ENCODE data around the gene LRRC72.

DNA sequence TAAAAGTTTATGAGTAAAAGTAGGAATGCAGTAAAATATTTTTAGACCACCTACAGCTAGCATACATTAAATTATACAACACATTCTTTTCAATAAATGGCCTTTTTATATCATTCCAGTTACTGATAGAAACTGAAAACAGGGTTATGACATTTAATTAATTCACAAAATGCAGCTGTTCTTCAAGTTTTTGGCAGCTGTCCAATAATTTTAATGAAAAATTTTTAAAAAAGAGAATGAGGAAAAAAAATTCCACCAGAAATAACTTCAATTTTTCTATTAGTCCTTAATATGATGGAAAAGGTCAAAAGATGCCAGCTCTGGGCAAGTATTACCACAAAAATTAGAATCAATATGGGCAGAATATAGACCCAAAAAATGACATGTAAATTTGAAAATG lies 11.9 kb upstream of the LRRC72 start:
- TF ChIP-seq, protein P1, sequence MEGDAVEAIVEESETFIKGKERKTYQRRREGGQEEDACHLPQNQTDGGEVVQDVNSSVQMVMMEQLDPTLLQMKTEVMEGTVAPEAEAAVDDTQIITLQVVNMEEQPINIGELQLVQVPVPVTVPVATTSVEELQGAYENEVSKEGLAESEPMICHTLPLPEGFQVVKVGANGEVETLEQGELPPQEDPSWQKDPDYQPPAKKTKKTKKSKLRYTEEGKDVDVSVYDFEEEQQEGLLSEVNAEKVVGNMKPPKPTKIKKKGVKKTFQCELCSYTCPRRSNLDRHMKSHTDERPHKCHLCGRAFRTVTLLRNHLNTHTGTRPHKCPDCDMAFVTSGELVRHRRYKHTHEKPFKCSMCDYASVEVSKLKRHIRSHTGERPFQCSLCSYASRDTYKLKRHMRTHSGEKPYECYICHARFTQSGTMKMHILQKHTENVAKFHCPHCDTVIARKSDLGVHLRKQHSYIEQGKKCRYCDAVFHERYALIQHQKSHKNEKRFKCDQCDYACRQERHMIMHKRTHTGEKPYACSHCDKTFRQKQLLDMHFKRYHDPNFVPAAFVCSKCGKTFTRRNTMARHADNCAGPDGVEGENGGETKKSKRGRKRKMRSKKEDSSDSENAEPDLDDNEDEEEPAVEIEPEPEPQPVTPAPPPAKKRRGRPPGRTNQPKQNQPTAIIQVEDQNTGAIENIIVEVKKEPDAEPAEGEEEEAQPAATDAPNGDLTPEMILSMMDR (IDR thresholded peaks at IDR 0.05) = no peak
- TF ChIP-seq POLR2A (IDR thresholded peaks at IDR 0.05) = no peak

Data from gastroesophageal sphincter (tissue), 3 donors.